Endothelial cell of umbilical vein (primary cell): ENCODE data around the gene SPTA1. TPM values are rescaled to one million over a fixed set of nuclear protein-coding genes. Genes with fewer than 3 reads are reported as not detected.

Experiments used
- BruUV-seq: library from RNA; stranded (reverse); fragments of 400-500 nt; replicated peaks from 2 replicates; lab custom pipeline; 2021; lab: Mats Ljungman, UMichigan
- CTCF ChIA-PET: fragments of 300-600, 350-600 bp; sonication (Branson Sonifier 250); formaldehyde crosslinking; loops from one replicate; lab custom pipeline; 2021; ENCODE audit warnings: antibody characterized with exemption, inconsistent platforms; lab: Charles Lee
- POLR2A ChIA-PET: fragments of 300-600, 350-600 bp; sonication (Branson Sonifier 250); formaldehyde crosslinking; loops from one replicate; lab custom pipeline; 2021; ENCODE audit warnings: antibody characterized with exemption, inconsistent platforms; lab: Charles Lee
- DNase-seq: peaks from one replicate; pipeline ENCODE4 v3.0.0-alpha.2; 2011; ENCODE audit warnings: low read depth, low spot score
- FAIRE-seq: peaks from 2 replicates; lab custom pipeline; 2011; peaks lifted over from hg19 to GRCh38; lab: Jason Lieb, UNC
- H2AFZ ChIP-seq: 2 replicates; pipeline ENCODE4 v1.6.0; 2012; ENCODE audit warnings: low read depth, low read length, control low read depth, inconsistent platforms
- H3K27ac ChIP-seq: 2 replicates; pipeline ENCODE4 v1.5.1; 2011; ENCODE audit warnings: low read depth, mild to moderate bottlenecking, control low read depth, low read length, moderate library complexity; ENCODE audit not compliant: insufficient read depth
- H3K27me3 ChIP-seq, 2 experiments: 2 replicates each; pipeline versions ENCODE4 v1.6.0 to v1.6.1; 2011; ENCODE audit warnings: low read length in 2 of 2, mixed read lengths in 1 of 2; ENCODE audit not compliant: control insufficient read depth in 2 of 2, insufficient read depth in 2 of 2
- H3K36me3 ChIP-seq, 2 experiments: 2 replicates in 1 of 2; 3 replicates in 1 of 2; pipeline ENCODE4 v1.5.1; 2011; ENCODE audit warnings: low read length in 2 of 2, mild to moderate bottlenecking in 1 of 2, moderate library complexity in 1 of 2; ENCODE audit not compliant: control insufficient read depth in 2 of 2, insufficient read depth in 2 of 2; ENCODE audit errors: extremely low read depth in 1 of 2
- H3K4me1 ChIP-seq: 3 replicates; pipeline ENCODE4 v1.5.1; 2011; ENCODE audit warnings: mild to moderate bottlenecking, low read length; ENCODE audit not compliant: control insufficient read depth, insufficient read depth; ENCODE audit errors: extremely low read depth
- H3K4me2 ChIP-seq: 2 replicates; pipeline ENCODE4 v1.6.1; 2011; ENCODE audit warnings: low read length, control low read depth, mixed read lengths; ENCODE audit not compliant: insufficient read depth
- H3K4me3 ChIP-seq, 3 experiments: fragments of 200-600 bp in 1 of 3; sonication (generic), shearing (Covaris generic) in 1 of 3; replicated peaks in 1 of 3; 2 replicates each; pipeline ENCODE4 v1.5.1; 2011 to 2016; ENCODE audit warnings: control low read depth in 3 of 3, low read length in 3 of 3, mild to moderate bottlenecking in 2 of 3, inconsistent platforms in 1 of 3, low read depth in 1 of 3, moderate library complexity in 1 of 3; ENCODE audit not compliant: insufficient read depth in 1 of 3
- H3K79me2 ChIP-seq: 2 replicates; pipeline ENCODE4 v1.6.0; 2012; ENCODE audit warnings: low read length, inconsistent platforms; ENCODE audit not compliant: control insufficient read depth, insufficient read depth
- H3K9ac ChIP-seq: replicated peaks from 2 replicates; pipeline ENCODE3; 2011; ENCODE audit warnings: low read length, control low read depth; ENCODE audit not compliant: insufficient read depth; ENCODE audit errors: extremely low read depth
- H3K9me1 ChIP-seq: replicated peaks from 3 replicates; pipeline ENCODE4 v1.6.0; 2011; ENCODE audit warnings: mild to moderate bottlenecking, low read length; ENCODE audit not compliant: control insufficient read depth, insufficient read depth; ENCODE audit errors: extremely low read depth
- H3K9me3 ChIP-seq: replicated peaks from 2 replicates; pipeline ENCODE4 v1.5.1; 2012; ENCODE audit warnings: low read length, inconsistent platforms; ENCODE audit not compliant: control insufficient read depth, insufficient read depth
- H4K20me1 ChIP-seq: replicated peaks from 2 replicates; pipeline ENCODE3; 2011; ENCODE audit warnings: mild to moderate bottlenecking, low read length; ENCODE audit not compliant: control insufficient read depth, insufficient read depth; ENCODE audit errors: extremely low read depth
- EZH2 ChIP-seq: IDR thresholded peaks from 2 replicates; pipeline ENCODE4 v1.6.1; 2012; ENCODE audit warnings: borderline replicate concordance, low read depth, mild to moderate bottlenecking, moderate library complexity, low read length, inconsistent platforms; ENCODE audit not compliant: severe bottlenecking
- FOS ChIP-seq: IDR thresholded peaks from 2 replicates; pipeline ENCODE4 v1.6.1; 2011; ENCODE audit warnings: mild to moderate bottlenecking, low read length, moderate library complexity, borderline replicate concordance; ENCODE audit not compliant: insufficient read depth
- GATA2 ChIP-seq: IDR thresholded peaks from 2 replicates; pipeline ENCODE4 v1.7.0; 2011; ENCODE audit warnings: low read depth, mild to moderate bottlenecking, moderate library complexity, mixed read lengths, low read length; ENCODE audit not compliant: insufficient read length, insufficient read depth
- JUN ChIP-seq: IDR thresholded peaks from 2 replicates; pipeline ENCODE4 v1.6.1; 2011; ENCODE audit warnings: borderline replicate concordance, low read depth; ENCODE audit not compliant: insufficient read length, insufficient read depth
- MYC ChIP-seq: IDR thresholded peaks from one replicate; pipeline ENCODE4 v1.6.1; 2011; ENCODE audit warnings: mild to moderate bottlenecking, low read depth, low read length
- POLR2A ChIP-seq: IDR thresholded peaks from 2 replicates; pipeline ENCODE4 v1.6.1; 2012; ENCODE audit warnings: low read depth, mild to moderate bottlenecking, control low read depth, low read length
- POLR2AphosphoS5 ChIP-seq: IDR thresholded peaks from 2 replicates; pipeline ENCODE4 v1.6.1; 2012; ENCODE audit warnings: low read depth, mild to moderate bottlenecking, control low read depth, low read length, moderate library complexity; ENCODE audit not compliant: insufficient read depth
- dilution Hi-C: fragments of 300-500 bp; cut with MboI; formaldehyde crosslinking; loops from one replicate; pipeline ENCODE4 v1.15.0; 2019; ENCODE audit warnings: low sequenced_read_pairs; ENCODE audit not compliant: extremely low pct_ligation_motif_present
- intact Hi-C: fragments of 100-400 bp; cut with micrococcal nuclease; formaldehyde crosslinking; loops from one replicate; pipeline ENCODE4 v1.10.0; 2022
- polyA plus RNA-seq, 4 experiments: library from polyadenylated mRNA; depleted of rRNA in 3 of 4; stranded (reverse) in 3 of 4; unstranded in 1 of 4; fragments of >200 nt; gene quantifications; 2 replicates each; pipeline versions ENCODE4 v1.2.1 to v1.2.3, GENCODE V29; 2011 to 2012; ENCODE audit warnings: missing spikeins in 1 of 4
- total RNA-seq: library from RNA; stranded (reverse); gene quantifications from 2 replicates; pipeline ENCODE4 v1.2.3, GENCODE V29; 2021
- TF ChIP-seq, protein P1 (sequence below): IDR thresholded peaks from 2 replicates; pipeline ENCODE4 v1.6.1; 2011; ENCODE audit not compliant: insufficient read depth, insufficient read length
- TF ChIP-seq, protein P2 (sequence below), 2 donors: IDR thresholded peaks; 1 replicate in 1 of 2; 2 replicates in 1 of 2; pipeline ENCODE4 v1.5.1; 2011; ENCODE audit warnings: low read length in 2 of 2, mild to moderate bottlenecking in 2 of 2, moderate library complexity in 2 of 2, control low read depth in 1 of 2, inconsistent platforms in 1 of 2, low read depth in 1 of 2; ENCODE audit not compliant: insufficient read depth in 1 of 2; ENCODE audit errors: extremely low read depth in 1 of 2

SPTA1 gene
- total and polyA plus RNA-seq, 2 donors (not counting 3 experiments of a cell fraction or from before 2014, with no cell fraction given): 0.01 to 0.84 TPM

DNA sequence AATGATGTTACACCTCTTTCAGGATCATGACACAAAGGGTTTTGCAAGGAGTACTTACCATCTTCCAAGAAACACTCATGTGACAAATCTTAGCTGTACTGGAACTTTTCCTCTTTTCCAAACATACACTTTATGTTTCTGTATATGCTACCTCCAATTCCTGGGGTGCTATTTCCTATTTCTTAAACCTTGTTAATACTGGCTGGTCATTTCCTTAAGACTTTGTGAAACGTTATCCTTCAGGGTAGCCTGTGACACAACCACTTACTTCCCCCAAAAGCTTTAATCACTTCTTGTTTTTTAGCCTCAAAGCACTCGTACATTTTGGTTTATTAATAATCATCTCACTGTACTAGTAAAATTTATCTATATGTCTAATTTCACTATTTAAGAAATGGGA, 42.1 kb downstream of the SPTA1 start:
- intact Hi-C loops: no loop called here
- FAIRE-seq: no peak
- no TSS peak for BruUV-seq

More for the DNA sequence above, 42.1 kb downstream of the SPTA1 start:
- Histone ChIP-seq H3K4me2 (no peak overlapping the region), H3K4me1 (no peaks in the 10 kb centered on the region), H2AFZ (no peak overlapping the region), H3K9me1 (no peaks in the 10 kb centered on the region), H3K27me3 (no peaks in the 10 kb centered on the region), H3K36me3 (no peaks in the 10 kb centered on the region), H3K9me3 (no peaks in the 10 kb centered on the region), H3K4me3 (no peak overlapping the region), H4K20me1 (no peaks in the 10 kb centered on the region), H3K27ac (no peak overlapping the region), H3K79me2 (no peaks in the 10 kb centered on the region), H3K9ac (no peak overlapping the region)
- no peak for TF ChIP-seq GATA2
- TF ChIP-seq EZH2: no peak
- TF ChIP-seq MYC: no peak
- no peak for TF ChIP-seq JUN
- TF ChIP-seq, protein P1, sequence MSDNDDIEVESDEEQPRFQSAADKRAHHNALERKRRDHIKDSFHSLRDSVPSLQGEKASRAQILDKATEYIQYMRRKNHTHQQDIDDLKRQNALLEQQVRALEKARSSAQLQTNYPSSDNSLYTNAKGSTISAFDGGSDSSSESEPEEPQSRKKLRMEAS: no peak
- no peak for TF ChIP-seq FOS
- no peak for TF ChIP-seq POLR2AphosphoS5
- TF ChIP-seq POLR2A: no peak
- TF ChIP-seq, protein P2, sequence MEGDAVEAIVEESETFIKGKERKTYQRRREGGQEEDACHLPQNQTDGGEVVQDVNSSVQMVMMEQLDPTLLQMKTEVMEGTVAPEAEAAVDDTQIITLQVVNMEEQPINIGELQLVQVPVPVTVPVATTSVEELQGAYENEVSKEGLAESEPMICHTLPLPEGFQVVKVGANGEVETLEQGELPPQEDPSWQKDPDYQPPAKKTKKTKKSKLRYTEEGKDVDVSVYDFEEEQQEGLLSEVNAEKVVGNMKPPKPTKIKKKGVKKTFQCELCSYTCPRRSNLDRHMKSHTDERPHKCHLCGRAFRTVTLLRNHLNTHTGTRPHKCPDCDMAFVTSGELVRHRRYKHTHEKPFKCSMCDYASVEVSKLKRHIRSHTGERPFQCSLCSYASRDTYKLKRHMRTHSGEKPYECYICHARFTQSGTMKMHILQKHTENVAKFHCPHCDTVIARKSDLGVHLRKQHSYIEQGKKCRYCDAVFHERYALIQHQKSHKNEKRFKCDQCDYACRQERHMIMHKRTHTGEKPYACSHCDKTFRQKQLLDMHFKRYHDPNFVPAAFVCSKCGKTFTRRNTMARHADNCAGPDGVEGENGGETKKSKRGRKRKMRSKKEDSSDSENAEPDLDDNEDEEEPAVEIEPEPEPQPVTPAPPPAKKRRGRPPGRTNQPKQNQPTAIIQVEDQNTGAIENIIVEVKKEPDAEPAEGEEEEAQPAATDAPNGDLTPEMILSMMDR (IDR thresholded peaks at IDR 0.05; ENCODE audit: extremely low read depth in 1 of 2, insufficient read depth in 1 of 2, low read depth in 1 of 2, low read length in 2 of 2): no peak
- DNase-seq: no peak
- CTCF ChIA-PET: no interaction called here
- POLR2A ChIA-PET: no interaction called here
- dilution Hi-C loops: no loop called here
